HG03432 (cell line): ENCODE data around the gene GMPPB.
A peak's percentile ranks its signal among the peaks of the same experiment; 100 is the strongest.

Experiments used
- ATAC-seq: cut with Tn5 transposase; IDR thresholded peaks from one replicate; pipeline ENCODE4 v1.9.1; 2021; ENCODE audit warnings: mild to moderate bottlenecking, moderate library complexity; ENCODE audit not compliant: unreplicated experiment

The GMPPB gene

DNA sequence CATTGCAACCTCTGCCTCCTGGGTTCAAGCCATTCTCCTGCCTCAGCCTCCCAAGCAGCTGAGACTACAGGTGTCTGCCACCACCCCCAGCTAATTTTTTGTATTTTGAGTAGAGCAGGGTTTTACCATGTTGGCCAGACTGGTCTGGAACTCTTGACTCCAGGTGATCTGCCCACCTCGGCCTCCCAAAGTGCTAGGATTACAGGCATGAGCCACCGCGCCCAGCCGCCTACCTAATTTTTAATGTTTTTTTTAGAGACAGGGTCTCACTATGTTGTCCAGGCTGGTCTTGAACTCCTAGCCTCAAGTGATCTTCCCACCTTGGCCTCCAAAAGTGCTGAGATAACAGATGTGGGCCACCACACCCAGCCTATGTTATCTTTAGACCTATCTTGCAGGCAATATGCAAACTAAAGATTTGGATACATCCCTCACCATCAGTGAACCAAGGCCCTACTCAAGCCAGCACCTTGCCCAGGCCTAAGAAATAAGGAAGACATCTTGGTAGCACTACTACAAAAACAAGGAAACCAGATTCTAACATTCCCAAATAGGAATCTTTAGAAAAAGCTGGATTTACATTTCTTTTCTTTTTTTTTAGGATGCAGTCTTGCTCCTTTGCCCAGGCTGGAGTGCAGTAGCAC, 6.3 kb upstream of the GMPPB start:
- no peak for ATAC-seq

DNA sequence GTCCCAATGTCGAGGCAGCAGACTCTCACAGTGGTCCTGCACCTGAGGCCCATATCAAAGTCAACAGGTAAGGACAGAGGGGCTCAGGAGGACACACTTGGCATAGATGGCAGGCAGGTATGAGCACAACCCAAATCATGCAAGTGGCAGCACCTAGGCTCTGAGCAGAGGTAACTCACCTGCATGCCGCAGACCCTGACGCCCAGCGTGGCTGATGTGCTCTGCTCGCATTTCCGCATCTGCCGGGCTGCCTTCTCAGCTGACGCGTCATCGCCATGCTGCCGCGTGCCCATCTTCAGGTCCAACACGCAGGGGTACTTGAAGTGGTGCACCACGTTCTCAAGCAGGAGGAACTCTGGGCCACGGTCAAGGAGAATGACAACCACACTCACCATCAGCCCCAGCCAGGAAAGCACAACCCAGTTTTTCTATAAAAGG, 4.2 kb upstream of the GMPPB start:
- ATAC-seq = no peak

GRCh38 chr3:49727154-49727923, 3.6 kb upstream of the GMPPB start:
- no peak for ATAC-seq

DNA sequence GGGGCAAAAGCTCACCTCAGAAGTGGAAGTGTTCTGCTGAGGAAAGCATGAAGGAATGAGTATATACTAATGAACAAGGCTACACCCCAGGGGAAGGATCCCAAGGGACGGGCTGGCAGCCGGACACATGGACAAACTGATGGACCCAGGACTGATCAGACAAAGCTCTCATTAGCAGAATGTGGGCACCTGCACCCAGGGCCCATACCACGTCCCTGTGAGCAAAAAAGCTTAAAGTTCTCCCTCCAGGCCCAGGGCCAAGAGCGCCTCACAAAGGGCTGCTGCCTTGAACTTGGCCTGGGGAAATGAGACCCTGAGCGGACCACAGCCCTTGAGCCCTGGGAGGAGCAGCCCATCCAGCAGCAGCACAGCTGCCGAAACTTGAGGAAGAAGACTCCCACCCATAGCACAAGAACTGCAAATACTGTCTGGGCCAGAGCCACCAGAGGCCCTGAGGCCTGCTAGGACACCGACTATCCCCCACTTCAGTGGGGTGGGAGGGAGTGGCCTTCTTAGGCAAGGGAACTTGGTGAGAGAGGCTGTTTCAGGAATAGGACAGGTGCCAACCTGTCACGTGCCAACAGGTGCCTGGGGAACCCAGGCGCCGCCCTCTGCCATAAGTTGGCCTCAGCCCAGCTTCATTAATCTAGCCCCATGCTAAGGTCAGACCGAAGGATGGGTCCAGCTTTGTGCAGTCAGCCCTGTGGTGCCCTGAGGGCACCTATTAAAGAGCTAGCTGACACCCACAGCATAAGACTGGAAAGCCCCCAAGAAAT, 2.3 kb upstream of the GMPPB start:
- ATAC-seq = no peak

DNA sequence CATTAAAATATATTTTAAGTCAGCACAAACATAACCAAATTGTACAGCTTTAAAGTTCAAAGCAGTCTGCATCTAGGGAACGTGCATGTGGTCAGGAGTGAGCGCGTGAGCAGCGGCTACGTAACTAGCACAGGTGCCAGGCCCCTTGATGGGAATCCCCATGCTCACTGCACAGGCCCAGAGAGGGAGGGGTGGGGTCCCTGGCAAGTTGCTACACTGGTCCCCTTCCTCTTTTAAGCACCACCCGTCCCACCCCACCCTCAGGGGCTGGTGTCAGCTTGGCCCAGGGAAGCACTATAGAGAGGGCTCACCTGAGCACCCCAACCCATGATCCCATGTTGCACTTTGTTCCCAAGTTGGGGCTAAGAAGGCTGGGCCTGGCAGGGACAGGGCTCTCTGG, 835 bp upstream of the GMPPB start:
- no peak for ATAC-seq

DNA sequence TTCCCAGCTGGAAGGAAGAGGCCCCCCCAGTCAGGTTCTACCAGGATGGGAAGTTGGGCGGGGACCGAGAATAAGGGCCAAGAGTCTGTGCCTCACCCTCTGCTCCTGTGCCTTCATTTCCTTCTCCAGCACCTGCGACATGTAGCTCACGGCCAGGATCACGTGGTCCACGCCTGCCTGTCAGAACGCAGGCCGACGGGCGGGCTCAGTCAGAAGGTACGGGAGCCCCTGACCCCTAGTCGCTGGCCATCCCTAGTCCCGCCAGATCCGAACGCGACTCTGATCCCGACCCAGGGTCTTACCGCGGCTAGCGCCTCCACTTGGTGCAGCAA, 489 bp downstream of the GMPPB start:
- no peak for ATAC-seq

DNA sequence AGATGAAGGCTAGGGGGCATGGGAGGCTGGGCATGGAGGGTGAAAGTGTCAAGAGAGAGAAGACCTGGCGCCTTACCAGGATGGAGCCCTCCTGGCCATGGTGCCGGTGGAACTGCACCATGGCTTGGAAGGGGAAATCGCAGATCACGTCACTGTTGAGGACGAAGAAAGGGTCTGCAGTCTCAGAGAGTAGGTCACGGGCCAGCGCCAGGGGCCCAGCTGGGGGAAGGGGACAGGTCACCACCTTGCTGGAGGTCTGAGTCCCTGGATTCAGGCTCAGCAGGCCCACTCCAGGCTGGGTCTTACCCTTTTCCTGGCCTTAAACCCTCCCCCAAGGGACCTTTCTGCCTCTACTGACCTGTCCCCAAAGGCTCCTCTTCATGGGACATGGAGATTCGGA, 855 bp downstream of the GMPPB start:
- no peak for ATAC-seq

GRCh38 chr3:49721896-49722781, 1.6 kb downstream of the GMPPB start:
- ATAC-seq = no peak

GRCh38 chr3:49721596-49721895, 2.2 kb downstream of the GMPPB start:
- no peak for ATAC-seq

- no peak for ATAC-seq
Measured at GRCh38 chr3:49720855-49721595, 2.7 kb downstream of the GMPPB start.

DNA sequence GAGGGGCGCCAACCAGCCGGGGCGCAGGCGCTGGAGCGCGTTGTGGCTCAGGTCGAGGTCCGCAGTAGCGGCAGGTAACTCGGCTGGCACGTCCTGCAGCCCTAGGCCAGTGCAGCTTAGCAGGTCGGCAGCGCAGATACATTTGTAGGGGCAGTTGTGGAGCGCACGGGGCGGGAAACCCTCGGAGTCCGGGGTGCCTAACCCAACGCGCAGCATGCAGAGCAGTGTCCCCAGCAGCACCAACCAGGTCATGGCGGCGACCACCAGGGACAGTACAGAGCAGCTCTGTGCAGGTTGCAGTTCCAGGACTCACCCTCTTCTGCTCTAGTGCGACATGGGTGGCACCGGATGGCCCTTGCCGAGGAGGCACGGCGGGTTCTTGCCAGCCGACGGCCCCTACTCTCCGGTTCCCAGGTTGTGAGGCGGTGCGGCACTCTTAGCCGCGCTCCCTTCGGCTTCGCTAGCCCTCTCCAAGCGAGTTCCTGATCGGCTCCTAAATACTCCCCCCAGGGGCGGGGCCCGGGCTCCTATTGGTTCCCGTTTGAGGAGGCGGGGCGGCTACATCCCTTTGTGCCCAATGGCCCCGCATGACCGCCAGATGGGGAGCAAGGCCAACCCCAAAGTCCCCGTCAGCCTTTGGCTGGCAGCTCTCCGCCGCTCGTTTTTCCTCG, 4.4 kb downstream of the GMPPB start, which contains the start of gene AMIGO3:
Gene AMIGO3 (minus strand): TSS at position 471 of the 671 bp plus-strand sequence. CDS start 219 bp downstream, at position 252.
- ATAC-seq = peak; percentile 50

DNA sequence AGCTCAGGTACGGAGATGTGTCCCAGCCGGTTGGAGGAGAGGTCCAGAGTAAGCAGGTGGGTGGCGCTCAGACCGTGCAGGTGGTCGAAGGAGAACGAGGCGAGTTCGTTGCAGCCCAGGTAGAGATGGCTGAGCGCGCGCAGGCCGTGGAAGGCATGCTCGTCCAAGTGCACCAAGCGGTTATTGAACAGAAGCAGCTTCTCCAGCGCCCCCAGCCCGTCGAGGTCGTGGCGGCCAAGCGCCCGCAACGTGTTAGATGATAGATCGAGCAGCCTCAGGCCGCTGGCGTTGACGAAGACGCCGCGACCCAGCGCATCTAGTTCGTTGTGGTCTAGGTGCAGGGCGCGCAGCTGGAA, 4.9 kb downstream of the GMPPB start:
- ATAC-seq = no peak

DNA sequence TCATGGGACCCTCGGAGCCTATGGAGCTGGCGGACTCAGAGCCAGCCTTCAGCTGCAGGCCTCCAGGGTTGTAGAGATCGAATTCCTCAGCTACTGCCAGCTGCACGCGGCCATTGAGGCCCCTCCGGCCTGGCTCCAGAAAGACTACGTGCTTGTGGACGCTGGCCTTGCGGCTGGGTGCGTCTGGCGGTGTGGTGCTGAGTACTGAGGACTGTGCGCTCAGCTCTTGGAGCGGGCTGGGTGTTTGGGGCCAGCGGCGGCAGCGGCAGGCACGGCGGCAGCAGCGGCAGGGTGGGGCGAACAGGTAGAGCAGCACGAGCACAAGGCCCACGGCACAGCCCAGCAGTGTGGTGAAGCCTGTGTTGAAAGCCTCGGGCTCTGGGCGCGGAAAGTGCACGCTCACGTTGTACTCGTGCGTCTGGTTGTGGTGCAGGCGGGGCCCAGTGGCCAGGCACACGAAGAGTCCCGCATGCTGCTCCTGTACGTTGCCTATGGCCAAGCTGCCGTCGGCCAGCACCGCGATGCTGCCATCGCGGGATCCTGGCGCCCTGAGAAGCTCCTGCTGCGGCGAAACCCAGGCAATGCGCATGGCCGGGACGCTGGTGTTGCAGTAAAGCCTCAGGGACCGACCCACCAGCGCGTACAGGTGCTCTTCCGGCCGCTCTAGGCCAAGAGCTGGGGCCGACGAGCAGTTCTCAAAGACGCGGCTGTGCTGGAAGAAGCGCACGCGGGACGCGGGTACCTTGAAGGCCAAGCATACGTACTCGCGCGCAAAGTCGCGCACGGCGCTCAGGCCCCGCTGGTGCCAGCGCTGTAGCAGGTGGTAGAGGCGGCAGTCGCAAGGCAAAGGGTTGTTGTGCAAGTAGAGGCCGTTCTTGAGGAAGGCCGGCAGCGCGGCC, 5.5 kb downstream of the GMPPB start:
- ATAC-seq = no peak

DNA sequence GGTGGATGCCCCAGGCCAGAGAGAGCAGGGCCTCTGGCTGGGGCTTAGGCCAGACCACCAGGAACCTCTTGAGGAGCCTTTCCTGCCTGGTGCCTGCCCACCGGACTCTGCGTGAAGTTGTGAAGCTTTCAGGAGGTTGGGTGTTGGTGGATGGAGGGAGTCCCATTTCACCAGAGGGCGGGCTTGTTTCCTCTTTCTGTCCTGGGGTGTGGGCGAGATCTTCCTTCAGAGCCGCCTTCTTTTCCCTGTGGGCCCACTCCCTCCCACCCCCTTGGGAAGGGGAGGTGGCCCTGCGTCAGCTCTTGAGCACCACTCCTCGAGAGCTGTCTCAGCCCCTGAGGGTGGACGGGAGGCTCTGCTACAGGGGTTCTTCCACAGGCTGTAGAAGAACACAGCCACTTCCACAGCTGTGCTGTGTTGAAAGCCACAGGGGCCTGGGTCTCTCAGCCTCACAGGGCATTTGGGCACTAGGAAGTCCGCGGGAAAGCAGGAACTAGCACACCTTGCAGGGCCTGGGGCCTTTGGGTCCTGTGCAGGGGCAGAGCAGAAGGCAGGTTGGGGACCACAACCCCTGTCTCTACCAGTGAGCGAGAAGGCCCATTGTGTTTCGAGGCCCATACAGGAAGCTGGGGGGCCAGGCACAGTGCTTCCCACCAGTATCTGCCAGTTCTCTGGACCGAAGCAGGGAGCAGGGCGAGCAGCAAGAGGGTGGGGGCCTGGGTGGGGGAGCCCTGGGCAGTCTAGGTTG, 6.4 kb downstream of the GMPPB start:
- ATAC-seq = no peak

- ATAC-seq = no peak
Measured at GRCh38 chr3:49716691-49717210, 7.0 kb downstream of the GMPPB start.

DNA sequence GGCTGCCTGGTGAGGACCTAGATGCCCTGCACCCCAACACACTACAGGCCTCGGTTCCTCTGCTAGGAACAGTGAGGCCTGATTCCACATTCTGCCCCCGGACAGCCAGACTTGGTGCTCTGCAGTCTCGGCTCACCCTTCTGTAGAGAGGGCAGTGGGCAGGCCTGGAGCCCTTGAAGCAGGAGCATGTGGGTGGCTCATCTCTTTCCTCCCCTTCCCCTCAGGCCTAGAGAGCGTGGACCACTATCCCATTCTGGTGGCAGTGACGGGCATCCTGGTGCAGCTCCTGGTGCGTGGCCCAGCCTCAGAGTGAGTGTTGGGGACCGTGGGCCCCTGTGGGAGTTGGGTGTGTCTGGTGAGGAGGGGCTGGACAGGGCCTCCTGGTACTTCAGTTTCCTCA, 7.6 kb downstream of the GMPPB start:
- ATAC-seq = no peak

GRCh38 chr3:49715611-49716121, 8.1 kb downstream of the GMPPB start:
- no peak for ATAC-seq
